Natural killer cell (primary cell): ENCODE measurements around the gene SMAD4. TPM values are rescaled to one million over a fixed set of nuclear protein-coding genes. Genes with fewer than 3 reads are reported as not detected.
"Not testable (repeated sequence)": the region's sequence is repeated elsewhere in the genome, so short reads cannot be mapped to it uniquely, and the experiment has no call there.

Source experiments
- ATAC-seq, 3 donors: fragments of 150-1000 bp in 2 of 3; fragments of 200-7000 bp in 1 of 3; cut with Tn5 transposase; 1 replicate in 1 of 3; 2 replicates in 2 of 3; pipeline ENCODE4 v1.10.0; 2021; ENCODE audit warnings: mild to moderate bottlenecking in 2 of 3, moderate library complexity in 2 of 3
- DNase-seq, 2 donors: peaks; one replicate each; pipeline versions ENCODE4 v3.0.0 to v3.0.0-alpha.2; 2013 to 2021; ENCODE audit warnings: mixed read lengths in 1 of 2
- H3K27ac ChIP-seq: one replicate; pipeline ENCODE4 v1.5.1; 2013; ENCODE audit warnings: mild to moderate bottlenecking, low read length
- H3K27me3 ChIP-seq: one replicate; pipeline ENCODE4 v1.6.1; 2013; ENCODE audit warnings: low read length; ENCODE audit not compliant: control insufficient read depth, insufficient read depth
- H3K36me3 ChIP-seq: one replicate; pipeline ENCODE4 v1.6.1; 2013; ENCODE audit warnings: low read length; ENCODE audit not compliant: control insufficient read depth, insufficient read depth
- H3K4me1 ChIP-seq: one replicate; pipeline ENCODE4 v1.6.1; 2013; ENCODE audit warnings: low read length; ENCODE audit not compliant: control insufficient read depth, insufficient read depth
- H3K4me3 ChIP-seq: one replicate; pipeline ENCODE4 v1.5.1; 2013; ENCODE audit warnings: low read length
- H3K9me3 ChIP-seq: one replicate; pipeline ENCODE4 v1.6.1; 2013; ENCODE audit warnings: low read length; ENCODE audit not compliant: control insufficient read depth, insufficient read depth
- H3K27ac Mint-ChIP-seq, 2 donors: one replicate each; pipeline ENCODE4 v1.8.0; 2022; ENCODE audit warnings: mild to moderate bottlenecking in 2 of 2, mixed read lengths in 2 of 2, moderate library complexity in 1 of 2
- H3K27me3 Mint-ChIP-seq, 2 donors: one replicate each; pipeline ENCODE4 v1.8.0; 2022; ENCODE audit warnings: low read depth in 2 of 2, mixed read lengths in 2 of 2
- H3K36me3 Mint-ChIP-seq: one replicate; pipeline ENCODE4 v1.8.0; 2022; ENCODE audit warnings: mixed read lengths
- H3K4me1 Mint-ChIP-seq, 2 donors: one replicate each; pipeline ENCODE4 v1.8.0; 2022; ENCODE audit warnings: mixed read lengths in 2 of 2
- H3K4me3 Mint-ChIP-seq: one replicate; pipeline ENCODE4 v1.8.0; 2022; ENCODE audit warnings: mild to moderate bottlenecking, moderate library complexity, mixed read lengths
- H3K9me3 Mint-ChIP-seq, 2 donors: one replicate each; pipeline ENCODE4 v1.8.0; 2022; ENCODE audit warnings: mixed read lengths in 2 of 2
- CTCF ChIP-seq: fragments of 200-600 bp; IDR thresholded peaks from one replicate; pipeline ENCODE4 v1.8.0; 2022; ENCODE audit warnings: antibody characterized with exemption
- WGBS: methylation state at CpG from one replicate; pipeline ENCODE4 v1.1.7; 2013; ENCODE audit warnings: missing lambda C conversion rate; ENCODE audit not compliant: insufficient coverage; 5-methylcytosine and 5-hydroxymethylcytosine counted together
- intact Hi-C: fragments of 100-400 bp; cut with micrococcal nuclease; formaldehyde crosslinking; loops from one replicate; pipeline ENCODE4 v1.14.2; 2022
- total RNA-seq, 4 donors: library from RNA; stranded (reverse); fragments of 120-200 nt in 1 of 4; gene quantifications; one replicate each; pipeline versions ENCODE4 v1.2.3 to v1.2.4, GENCODE V29; 2013 to 2022

The SMAD4 gene
- total RNA-seq, 3 donors from 2014 or later (not counting 1 experiment from before 2014, with no cell fraction given): 63.4 to 92.7 (median 73.8) TPM

GRCh38 chr18:50992351-50992762, 37.7 kb upstream of the SMAD4 start:
- Mint-ChIP-seq H3K9me3 (no peaks in the 10 kb centered on the region), H3K36me3 (no peaks in the 10 kb centered on the region), H3K4me1 (peaks cover 0 to 4% of the 10 kb centered on the region in 2 donors), H3K27ac (no peak overlapping the region), H3K4me3 (no peak overlapping the region), H3K27me3 (no peaks in the 10 kb centered on the region)
- Histone ChIP-seq H3K27me3 (no peaks in the 10 kb centered on the region), H3K9me3 (no peaks in the 10 kb centered on the region), H3K27ac (no peak overlapping the region), H3K4me3 (no peak overlapping the region), H3K36me3 (no peaks in the 10 kb centered on the region), H3K4me1 (no peaks in the 10 kb centered on the region)
- intact Hi-C loops: no loop called here
- no peak for TF ChIP-seq CTCF
- no peak for ATAC-seq
- WGBS: 95% methylated on average over 3 of the region's 3 CpGs
- DNase-seq: no peak

- Mint-ChIP-seq H3K36me3 (no peaks in the 10 kb centered on the region), H3K27ac (no peak overlapping the region), H3K4me1 (peaks cover 0 to 4% of the 10 kb centered on the region in 2 donors), H3K4me3 (no peak overlapping the region), H3K27me3 (no peaks in the 10 kb centered on the region), H3K9me3 (no peaks in the 10 kb centered on the region)
- no peak for TF ChIP-seq CTCF
- H3K27me3 ChIP-seq: no peaks in the 10 kb centered on the region
- H3K36me3 ChIP-seq: no peaks in the 10 kb centered on the region
- no peak overlapping the region for H3K4me3 ChIP-seq
- intact Hi-C loops: no loop called here
- WGBS: 100% methylated on average over 2 of the region's 2 CpGs
- no peak overlapping the region for H3K27ac ChIP-seq
- ATAC-seq (no peak), DNase-seq (no peak)
- no peaks in the 10 kb centered on the region for H3K9me3 ChIP-seq
- no peaks in the 10 kb centered on the region for H3K4me1 ChIP-seq
Observed at GRCh38 chr18:50994031-50994430, 36.0 kb upstream of the SMAD4 start.

- H3K36me3 Mint-ChIP-seq, intact Hi-C loops, H3K9me3 Mint-ChIP-seq, DNase-seq, H3K36me3 ChIP-seq, H3K4me1 Mint-ChIP-seq, H3K27ac ChIP-seq, ATAC-seq, H3K4me1 ChIP-seq, H3K4me3 Mint-ChIP-seq, H3K27me3 ChIP-seq, H3K27me3 Mint-ChIP-seq, H3K9me3 ChIP-seq, H3K27ac Mint-ChIP-seq, H3K4me3 ChIP-seq: not testable (repeated sequence)
- 86% methylated on average over 1 of the region's 2 CpGs for WGBS
Observed at GRCh38 chr18:51003174-51003573, 26.8 kb upstream of the SMAD4 start.

GRCh38 chr18:51006061-51006818, 23.8 kb upstream of the SMAD4 start:
- intact Hi-C loops: no loop called here
- DNase-seq: no peak
- TF ChIP-seq CTCF: no peak
- Mint-ChIP-seq H3K9me3 (no peaks in the 10 kb centered on the region), H3K27ac (no peak overlapping the region), H3K36me3 (no peaks in the 10 kb centered on the region), H3K4me1 (no peaks in the 10 kb centered on the region), H3K27me3 (no peaks in the 10 kb centered on the region), H3K4me3 (no peak overlapping the region)
- Histone ChIP-seq H3K4me1 (no peaks in the 10 kb centered on the region), H3K9me3 (no peaks in the 10 kb centered on the region), H3K27ac (no peak overlapping the region), H3K4me3 (no peak overlapping the region), H3K27me3 (no peaks in the 10 kb centered on the region), H3K36me3 (no peaks in the 10 kb centered on the region)
- 87% methylated on average over 4 of the region's 5 CpGs for WGBS
- no peak for ATAC-seq
